ENCODE measurements around the gene GRK5.

Gene GRK5

GRCh38 chr10:119190954-119191785 is 16.2 kb upstream of the GRK5 start:
- Histone ChIP-seq H3K4me3 (ENCODE audit: insufficient read depth, low read length, poor library complexity, severe bottlenecking) (no peak overlapping the region), H3K9me2 (replicated peaks; ENCODE audit: insufficient read depth, low read length) (no peaks in the 10 kb centered on the region), H2AFZ (ENCODE audit: low read depth, low read length, severe bottlenecking) (no peak overlapping the region), H3K9me3 (ENCODE audit: insufficient read depth, low read length) (no peaks in the 10 kb centered on the region), H3K27ac (ENCODE audit: low read depth, low read length) (no peak overlapping the region), H4K20me1 (ENCODE audit: low read depth, low read length) (no peaks in the 10 kb centered on the region), H3K9ac (ENCODE audit: low read length) (no peak overlapping the region), H3K4me2 (ENCODE audit: low read depth, low read length, poor library complexity, severe bottlenecking) (no peak overlapping the region), H3K36me3 (ENCODE audit: low read length) (no peaks in the 10 kb centered on the region), H3F3A (ENCODE audit: insufficient read depth) (no peaks in the 10 kb centered on the region), H3K27me3 (ENCODE audit: low read length) (no peaks in the 10 kb centered on the region), H3K79me2 (ENCODE audit: insufficient read depth, low read length) (no peaks in the 10 kb centered on the region)
- TF ChIP-seq EZH2phosphoT487 (conservative IDR thresholded peaks at IDR 0.05; ENCODE audit: low read length) (no peak), CTCF (IDR thresholded peaks at IDR 0.05; ENCODE audit: insufficient read depth, low read length, poor library complexity, severe bottlenecking) (no peak)

- Histone ChIP-seq H3K9me2 (replicated peaks; ENCODE audit: insufficient read depth, low read length) (no peaks in the 10 kb centered on the region), H3K79me2 (ENCODE audit: insufficient read depth, low read length) (no peaks in the 10 kb centered on the region), H3F3A (ENCODE audit: insufficient read depth) (no peaks in the 10 kb centered on the region), H3K4me2 (ENCODE audit: low read depth, low read length, poor library complexity, severe bottlenecking) (no peak overlapping the region), H2AFZ (ENCODE audit: low read depth, low read length, severe bottlenecking) (no peak overlapping the region), H3K27me3 (ENCODE audit: low read length) (no peaks in the 10 kb centered on the region), H4K20me1 (ENCODE audit: low read depth, low read length) (no peaks in the 10 kb centered on the region), H3K9ac (ENCODE audit: low read length) (no peak overlapping the region), H3K27ac (ENCODE audit: low read depth, low read length) (no peak overlapping the region), H3K36me3 (ENCODE audit: low read length) (no peaks in the 10 kb centered on the region), H3K9me3 (ENCODE audit: insufficient read depth, low read length) (no peaks in the 10 kb centered on the region), H3K4me3 (ENCODE audit: insufficient read depth, low read length, poor library complexity, severe bottlenecking) (no peak overlapping the region)
- TF ChIP-seq CTCF (IDR thresholded peaks at IDR 0.05; ENCODE audit: insufficient read depth, low read length, poor library complexity, severe bottlenecking), result no peak
- no peak for TF ChIP-seq EZH2phosphoT487 (conservative IDR thresholded peaks at IDR 0.05; ENCODE audit: low read length)
Observed at GRCh38 chr10:119191881-119192280, 15.5 kb upstream of the GRK5 start.

GRCh38 chr10:119197921-119198320 is 9.4 kb upstream of the GRK5 start:
- H3K27ac ChIP-seq (ENCODE audit: low read depth, low read length), result no peak overlapping the region
- H3K9ac ChIP-seq (ENCODE audit: low read length), result no peak overlapping the region
- H3F3A ChIP-seq (ENCODE audit: insufficient read depth), result no peaks in the 10 kb centered on the region
- H3K4me3 ChIP-seq (ENCODE audit: insufficient read depth, low read length, poor library complexity, severe bottlenecking), result no peak overlapping the region
- no peaks in the 10 kb centered on the region for H4K20me1 ChIP-seq (ENCODE audit: low read depth, low read length)
- no peak overlapping the region for H2AFZ ChIP-seq (ENCODE audit: low read depth, low read length, severe bottlenecking)
- H3K79me2 ChIP-seq (ENCODE audit: insufficient read depth, low read length), result no peaks in the 10 kb centered on the region
- no peaks in the 10 kb centered on the region for H3K9me3 ChIP-seq (ENCODE audit: insufficient read depth, low read length)
- no peaks in the 10 kb centered on the region for H3K27me3 ChIP-seq (ENCODE audit: low read length)
- H3K36me3 ChIP-seq (ENCODE audit: low read length), result no peaks in the 10 kb centered on the region
- no peak overlapping the region for H3K4me2 ChIP-seq (ENCODE audit: low read depth, low read length, poor library complexity, severe bottlenecking)
- no peak for TF ChIP-seq EZH2phosphoT487 (conservative IDR thresholded peaks at IDR 0.05; ENCODE audit: low read length)
- no peak for TF ChIP-seq CTCF (IDR thresholded peaks at IDR 0.05; ENCODE audit: insufficient read depth, low read length, poor library complexity, severe bottlenecking)
- no peaks in the 10 kb centered on the region for H3K9me2 ChIP-seq (replicated peaks; ENCODE audit: insufficient read depth, low read length)
